Islet of Langerhans (tissue), 1 donor: Measurements from ENCODE around the gene FHOD3.
"Not testable (repeated sequence)": the region's sequence is repeated elsewhere in the genome, so short reads cannot be mapped to it uniquely, and the experiment has no call there.

ENCODE experiments used
- FAIRE-seq: peaks from one replicate; lab custom pipeline; 2011; peaks lifted over from hg19 to GRCh38; lab: Jason Lieb, UNC

Gene FHOD3

DNA sequence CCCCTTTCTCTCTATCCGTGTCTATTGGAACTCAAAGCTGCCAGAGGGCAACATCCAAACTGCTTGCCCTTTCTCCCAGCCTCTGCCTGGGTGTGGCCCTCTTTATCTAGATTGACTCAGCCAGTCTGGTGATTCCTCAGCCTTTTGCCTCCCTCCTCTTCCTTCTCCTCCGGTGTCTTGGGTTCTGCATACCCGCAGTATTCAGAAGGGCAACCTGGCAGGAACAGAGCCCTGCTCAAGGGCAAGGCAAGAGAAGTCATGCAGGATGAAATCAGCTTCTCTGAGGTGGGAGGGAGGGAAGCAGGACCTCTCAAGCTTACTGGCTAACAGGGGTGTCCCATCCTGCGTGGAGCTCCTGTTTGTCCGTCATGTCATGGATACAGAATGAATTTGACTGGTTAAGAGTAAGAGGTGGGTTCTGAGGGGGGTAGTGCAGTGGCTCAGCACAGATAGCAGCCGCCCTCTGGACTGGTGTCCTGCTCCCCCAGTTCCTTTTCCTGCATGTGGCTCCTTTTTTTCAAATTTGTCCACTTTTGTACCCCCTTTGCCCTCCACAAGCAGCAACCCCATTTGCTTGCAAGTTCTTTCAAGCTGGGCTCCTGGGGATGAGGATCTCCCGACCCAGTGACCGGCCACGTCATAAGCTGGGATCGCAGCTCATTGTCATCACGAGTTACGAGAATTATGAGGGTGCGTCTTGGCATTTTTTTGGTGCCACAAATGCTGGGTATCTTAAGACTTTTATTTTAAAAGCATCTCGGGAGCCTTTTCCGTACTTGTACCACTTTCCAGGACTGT lies 154.1 kb downstream of the FHOD3 start:
- no peak for FAIRE-seq

DNA sequence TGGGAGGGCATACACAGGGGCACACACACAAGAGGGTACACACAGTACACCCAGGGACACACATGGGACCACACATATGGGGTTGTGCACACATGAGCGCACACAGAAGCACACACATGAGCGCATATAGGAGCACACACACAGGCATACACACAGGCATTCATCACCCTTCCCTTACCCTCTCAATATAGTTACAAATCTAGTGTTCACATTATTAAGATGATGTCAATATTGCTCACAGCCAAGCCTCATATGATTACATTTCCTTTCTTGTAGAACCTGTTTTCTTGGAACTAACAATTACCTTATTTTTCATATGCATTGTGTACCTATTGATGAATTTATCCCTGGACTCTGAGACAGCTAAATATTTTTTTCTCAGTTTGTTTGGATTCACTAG lies 156.7 kb downstream of the FHOD3 start:
- FAIRE-seq: no peak

DNA sequence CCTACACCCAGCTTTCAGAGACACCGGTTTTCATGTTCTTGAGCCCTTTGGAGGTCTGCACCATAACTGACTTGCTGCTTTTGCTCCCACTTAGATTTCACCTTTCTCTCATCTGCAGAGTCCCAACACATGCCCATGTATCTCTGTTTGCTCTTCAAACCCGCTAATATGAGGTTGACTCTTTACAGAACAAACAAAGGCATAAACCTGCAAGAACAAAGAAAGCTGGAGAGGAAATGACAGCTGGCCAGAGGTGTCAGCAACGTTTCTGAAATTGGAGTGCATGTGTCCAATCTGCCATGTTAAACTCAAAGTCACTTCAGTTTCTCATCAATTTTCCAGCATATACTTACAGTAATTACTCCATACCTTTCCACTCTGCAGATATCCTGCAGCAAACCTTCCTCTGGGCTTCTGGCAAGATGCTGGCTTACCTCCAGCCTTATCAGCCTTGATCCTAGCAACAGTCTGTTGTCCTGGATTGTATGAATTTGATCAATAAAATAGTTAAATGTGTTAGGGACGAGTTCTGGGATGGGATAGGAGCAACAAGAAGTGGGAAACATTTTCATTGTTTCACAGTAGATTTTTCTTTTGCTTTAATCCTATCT lies 157.4 kb downstream of the FHOD3 start:
- FAIRE-seq: no peak

DNA sequence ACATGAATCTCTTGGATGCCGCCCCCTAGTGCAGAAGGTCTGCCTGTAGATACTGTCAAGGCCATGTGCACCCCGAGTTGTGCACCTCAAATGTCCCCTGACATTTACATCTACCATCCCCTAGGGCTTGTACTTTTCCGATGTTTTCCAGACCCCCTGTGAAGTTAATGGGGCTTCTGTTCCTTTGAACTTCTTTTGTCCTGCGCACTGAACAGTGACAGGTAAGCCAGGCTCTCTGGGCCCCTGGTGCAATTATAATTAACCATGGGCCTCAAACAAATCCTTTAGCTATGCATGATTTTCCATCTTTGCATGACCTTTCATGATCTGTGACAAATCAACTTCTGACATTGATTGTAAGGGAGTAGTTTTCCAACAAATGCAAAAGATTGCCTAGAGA lies 158.4 kb downstream of the FHOD3 start:
- FAIRE-seq: no peak

DNA sequence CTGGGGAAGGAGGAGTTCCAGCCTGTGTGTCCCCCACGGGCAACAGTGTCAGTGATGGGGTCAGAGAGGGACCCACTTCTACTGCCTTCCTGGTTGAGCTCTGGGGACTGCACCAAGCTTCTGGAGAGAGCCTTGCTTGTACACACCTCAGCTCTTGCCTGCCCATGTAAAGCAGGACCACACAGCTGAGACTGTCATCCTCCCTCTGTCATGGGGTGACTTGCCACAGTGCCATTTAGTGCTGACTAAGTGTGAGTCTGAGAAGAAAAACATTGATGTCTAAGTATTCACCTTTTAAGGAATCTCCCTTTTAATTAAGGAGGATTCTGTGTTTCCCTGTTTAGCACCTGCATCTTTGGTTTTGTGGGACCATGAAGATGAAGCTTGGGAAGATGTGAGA lies 159.1 kb downstream of the FHOD3 start:
- FAIRE-seq: no peak

DNA sequence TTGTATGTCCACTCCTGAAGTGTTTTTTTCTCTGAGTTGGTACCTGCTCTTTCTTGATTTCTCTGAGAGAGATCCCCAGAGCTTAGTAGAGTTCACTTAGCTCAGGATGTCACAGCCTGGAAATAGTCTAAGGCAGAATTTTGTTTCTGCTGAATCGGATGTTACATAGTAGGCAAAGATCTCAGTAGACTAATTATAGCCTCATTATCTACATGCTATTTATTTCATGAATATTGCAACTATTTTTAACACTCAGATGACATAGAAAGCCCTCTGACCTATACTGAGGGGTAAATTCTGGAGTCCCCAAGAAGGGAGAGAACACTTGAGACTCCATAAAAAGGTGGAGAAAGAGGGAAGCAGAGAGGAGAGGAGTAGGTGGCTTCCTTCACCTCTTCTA lies 160.2 kb downstream of the FHOD3 start:
- FAIRE-seq: no peak

DNA sequence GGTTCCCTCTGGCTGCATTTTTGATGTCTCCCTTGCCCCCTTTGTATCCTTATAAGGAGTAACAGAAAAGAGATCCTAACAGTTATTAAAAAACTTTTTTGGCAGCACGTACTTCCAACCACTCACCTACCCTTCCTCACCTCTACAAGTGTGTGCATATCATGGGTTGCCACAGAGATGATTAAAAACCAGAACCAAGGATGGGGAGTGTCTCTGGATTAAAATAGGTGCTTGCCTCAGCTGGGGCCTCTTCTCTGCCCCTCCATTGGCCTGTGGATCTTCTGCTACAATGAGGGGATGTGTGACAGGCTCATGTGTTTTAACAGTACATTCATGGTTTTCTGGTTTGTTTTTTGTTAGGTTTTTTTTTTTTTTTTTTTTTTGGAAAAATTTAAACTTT lies 160.8 kb downstream of the FHOD3 start:
- no peak for FAIRE-seq

DNA sequence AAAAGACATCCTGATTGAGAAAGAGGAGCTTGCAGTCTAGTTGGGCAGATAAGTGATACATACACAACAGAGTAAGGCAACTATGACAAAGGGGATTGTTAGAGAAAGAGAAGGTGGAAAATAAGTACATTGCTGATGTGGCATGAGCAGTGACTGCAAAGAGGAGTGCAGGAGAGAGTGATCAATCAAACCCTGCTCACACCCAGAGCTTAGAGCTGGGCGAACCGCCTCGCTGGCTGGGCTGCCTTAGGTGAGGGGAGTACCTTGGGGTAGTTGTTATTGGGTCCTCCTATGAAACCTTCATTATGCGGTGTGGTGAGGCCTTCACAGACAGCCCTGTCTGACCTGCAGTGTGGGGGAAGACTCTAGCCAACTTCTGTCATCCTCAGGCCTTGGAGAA lies 161.7 kb downstream of the FHOD3 start:
- no peak for FAIRE-seq

DNA sequence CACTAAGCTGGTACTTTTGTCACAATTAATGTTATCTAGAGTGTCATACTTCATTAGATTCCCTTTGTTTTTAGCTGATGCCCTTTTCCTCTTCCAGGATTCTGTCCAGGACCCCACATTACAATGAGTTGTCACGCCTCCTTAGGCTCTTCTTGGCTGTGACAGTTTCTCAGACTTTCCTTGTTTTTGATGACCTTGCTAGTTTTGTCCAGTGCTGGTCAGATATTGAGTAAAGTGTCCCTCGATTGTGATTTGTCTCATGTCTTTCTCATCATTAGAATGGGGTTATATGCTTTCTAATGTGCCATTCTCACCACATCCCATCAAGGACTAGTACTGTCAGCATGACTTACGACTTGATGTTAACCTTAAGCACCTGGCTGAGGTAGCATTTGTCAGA lies 162.3 kb downstream of the FHOD3 start:
- FAIRE-seq: no peak

DNA sequence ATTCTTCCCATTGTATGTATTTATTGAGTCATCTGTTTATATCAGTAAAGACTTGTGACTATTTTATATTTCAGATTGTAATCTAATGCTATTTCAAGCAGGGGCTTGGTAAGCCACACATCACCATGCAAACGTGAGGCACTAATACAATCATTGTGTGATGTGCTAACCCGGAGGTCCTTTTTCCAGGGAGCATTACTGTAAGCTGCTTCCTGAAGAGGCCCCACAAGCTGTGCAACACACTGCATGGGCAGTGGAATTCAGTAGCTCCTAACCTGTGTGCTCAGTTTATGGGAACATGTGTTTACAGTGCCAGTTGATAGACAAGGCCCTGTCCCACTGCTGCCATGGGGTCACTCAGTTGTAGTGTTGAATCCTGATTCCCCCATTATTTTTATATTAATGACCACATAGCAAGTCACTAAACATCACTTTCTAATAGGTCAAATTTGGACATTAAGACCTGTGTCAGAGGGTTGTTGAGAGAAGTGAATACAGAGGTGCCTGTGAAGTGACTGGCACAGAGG lies 162.9 kb downstream of the FHOD3 start:
- FAIRE-seq: no peak

DNA sequence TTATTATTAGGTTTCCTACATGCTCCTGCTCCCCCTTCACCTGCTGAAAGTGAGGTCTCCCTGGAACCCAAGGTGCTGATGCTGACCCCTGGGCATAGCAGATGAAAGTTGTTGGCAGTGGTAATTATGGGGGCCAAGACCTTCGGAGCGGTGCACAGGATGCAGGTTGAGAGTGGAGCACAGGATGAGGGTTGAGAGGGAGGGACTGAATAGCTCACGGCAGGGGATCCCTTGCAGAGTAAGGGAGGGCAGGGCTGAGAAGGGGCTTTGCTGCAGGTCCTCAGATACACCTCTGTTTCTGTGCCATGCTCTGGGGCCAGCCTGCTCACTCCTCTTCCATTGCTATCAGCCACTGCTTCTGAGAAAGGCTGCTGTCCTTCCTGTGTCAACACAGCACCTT lies 163.3 kb downstream of the FHOD3 start:
- no peak for FAIRE-seq

DNA sequence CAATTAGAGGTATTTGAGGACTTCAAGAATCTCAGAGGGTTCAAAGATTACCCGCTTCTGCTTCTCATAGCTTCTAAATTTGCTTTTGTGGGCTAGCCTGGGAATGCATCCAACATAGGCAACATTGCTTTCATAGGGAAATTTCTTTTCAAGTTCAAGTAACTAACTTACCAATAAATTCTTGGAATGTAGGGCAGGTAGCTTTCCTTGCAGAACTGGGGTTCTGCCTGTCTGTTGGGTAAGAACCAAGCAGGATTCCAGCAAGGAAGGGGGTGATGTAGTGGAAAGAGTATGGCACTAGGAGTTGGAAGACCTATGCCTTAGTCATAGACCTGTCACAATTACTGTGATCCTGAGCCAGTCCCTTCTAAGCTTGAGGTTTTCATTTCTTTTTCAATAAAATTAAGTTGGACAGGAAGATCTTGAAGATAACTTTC lies 164.1 kb downstream of the FHOD3 start:
- no peak for FAIRE-seq

DNA sequence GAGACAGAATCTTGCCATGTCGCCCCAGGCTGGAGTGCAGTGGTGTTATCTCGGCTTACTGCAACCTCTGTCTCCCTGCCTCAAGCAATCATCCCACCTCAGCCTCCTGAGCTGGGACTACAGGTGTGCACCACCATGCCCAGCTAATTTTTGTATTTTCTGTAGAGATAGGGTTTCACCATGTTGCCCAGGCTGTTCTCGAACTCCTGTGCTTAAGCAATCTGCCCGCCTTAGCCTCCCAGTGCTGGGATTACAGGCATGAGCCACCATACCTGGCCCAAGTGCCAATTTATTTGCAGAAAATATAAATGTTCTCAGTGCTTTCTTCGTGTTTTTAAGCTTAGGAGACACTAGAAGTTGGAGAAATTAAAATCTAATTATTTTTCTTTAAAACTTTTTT lies 166.0 kb downstream of the FHOD3 start:
- FAIRE-seq: not testable (repeated sequence)

DNA sequence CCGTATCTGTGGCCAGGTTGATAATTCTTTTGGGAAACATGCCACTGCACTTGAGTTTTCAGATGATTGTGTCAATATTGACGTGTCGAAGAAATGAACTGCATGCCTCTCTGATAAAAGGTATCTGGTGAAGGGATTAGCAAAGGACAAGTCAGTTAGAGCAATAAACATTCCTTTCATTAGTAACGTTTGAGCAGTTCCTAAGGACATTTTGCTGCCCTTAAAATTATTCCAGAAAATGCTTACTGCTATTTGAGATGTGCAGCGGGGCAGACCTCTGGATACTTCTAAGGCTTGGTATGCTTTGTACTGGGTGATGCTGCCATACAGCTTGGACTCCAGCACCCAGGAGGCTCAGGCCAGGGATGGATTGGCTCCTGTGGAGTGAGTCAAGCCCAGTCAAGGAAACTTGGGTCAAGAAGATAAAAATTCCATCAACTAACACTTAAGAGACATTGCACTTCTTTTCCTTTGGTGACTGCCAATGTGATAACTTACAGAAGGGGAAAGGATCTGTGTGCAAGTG lies 166.7 kb downstream of the FHOD3 start:
- no peak for FAIRE-seq

DNA sequence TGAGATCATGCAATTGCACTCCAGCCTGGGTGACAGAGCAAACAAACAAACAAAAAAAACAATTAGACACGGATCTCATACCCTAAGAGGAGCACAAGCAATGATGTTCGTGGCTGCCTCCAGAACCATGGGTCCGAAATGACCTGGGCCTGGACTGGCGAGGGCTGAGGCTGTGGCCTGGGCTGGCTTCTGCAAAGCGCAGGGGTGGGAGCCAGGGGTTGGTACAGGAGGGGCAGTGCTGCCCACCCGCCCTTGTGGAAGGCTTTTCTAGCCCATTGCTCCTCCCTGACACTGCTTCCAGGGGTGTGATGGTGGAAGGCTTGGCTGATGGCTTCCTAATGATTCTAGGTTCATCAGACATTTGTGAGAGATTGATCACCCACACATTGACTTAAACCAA lies 167.8 kb downstream of the FHOD3 start:
- FAIRE-seq: no peak

DNA sequence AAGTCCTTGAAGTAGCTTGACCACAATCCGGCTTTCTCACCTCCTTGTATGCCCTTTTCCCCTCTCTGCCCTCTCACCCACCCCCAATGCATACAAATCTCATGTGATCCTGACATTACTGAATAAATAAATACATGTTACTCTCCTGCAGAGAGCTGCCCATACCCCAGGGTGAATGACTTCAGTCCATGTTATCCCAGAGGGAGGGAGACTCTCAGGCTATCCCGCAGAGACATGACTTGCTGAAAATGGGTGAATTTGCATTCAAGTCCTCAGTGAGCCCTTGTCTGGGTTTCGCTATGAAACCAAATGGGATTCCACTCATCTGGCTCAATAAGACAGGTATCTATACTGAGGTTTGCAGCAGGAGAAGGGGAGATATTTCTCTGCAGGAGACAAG lies 168.5 kb downstream of the FHOD3 start:
- FAIRE-seq: no peak

DNA sequence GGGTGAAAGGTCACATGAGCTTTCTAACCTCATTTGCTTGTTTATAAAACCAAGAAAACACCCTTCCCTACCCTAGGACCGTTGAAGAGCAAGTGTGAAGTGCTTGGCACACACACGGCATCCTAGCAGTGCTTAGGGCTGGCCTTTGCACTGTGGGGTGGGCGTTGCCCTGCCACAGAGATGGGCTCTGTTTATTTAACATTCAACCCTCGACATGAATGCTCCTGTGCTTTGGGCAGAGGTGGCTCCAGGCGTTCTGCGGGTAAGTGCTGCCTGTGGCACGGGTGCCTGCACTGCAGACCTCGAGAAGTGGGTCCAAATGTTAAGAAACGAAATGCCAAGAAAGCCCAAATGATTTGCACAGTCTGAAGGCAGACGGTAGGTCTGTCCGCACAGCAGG lies 170.1 kb downstream of the FHOD3 start:
- FAIRE-seq: no peak

DNA sequence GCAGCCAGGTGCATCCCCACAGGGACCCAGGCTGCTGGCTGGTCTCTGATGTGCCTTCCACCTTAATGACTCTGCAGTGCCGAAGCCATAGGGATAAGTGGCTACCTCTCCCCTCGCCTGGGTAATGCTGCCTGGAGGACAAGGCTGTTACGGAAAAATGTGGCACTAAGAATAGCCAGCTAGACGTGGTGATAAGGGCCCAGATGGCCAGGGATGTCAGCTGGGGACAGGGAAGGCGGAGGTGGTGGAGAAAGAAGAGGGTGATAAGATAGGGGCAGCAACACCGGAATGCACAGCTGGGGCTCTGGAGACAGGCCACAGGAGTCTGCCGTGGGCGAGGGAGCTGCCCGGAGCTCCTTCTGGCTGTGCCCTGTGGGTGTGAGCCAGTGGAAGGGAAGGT lies 170.6 kb downstream of the FHOD3 start:
- no peak for FAIRE-seq

DNA sequence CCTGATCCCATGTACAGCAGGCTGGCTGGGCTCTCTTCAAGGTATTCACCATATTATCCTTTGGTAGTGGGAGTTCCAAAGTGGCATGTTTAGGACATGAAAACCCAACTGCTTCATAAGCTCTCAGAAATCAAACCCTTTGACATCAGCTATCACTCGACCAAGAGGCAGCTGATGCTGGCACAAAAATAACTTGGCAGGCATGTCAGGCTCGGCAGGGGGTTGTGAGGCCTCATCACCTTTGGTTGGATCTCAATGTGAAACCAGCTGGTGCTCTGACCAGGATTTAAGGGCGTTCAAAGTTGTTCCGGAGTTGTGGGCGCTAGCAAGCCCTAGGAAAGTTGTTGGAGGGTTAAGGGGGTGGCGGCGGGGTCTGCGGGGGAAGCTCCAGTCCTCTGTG lies 171.9 kb downstream of the FHOD3 start:
- no peak for FAIRE-seq

DNA sequence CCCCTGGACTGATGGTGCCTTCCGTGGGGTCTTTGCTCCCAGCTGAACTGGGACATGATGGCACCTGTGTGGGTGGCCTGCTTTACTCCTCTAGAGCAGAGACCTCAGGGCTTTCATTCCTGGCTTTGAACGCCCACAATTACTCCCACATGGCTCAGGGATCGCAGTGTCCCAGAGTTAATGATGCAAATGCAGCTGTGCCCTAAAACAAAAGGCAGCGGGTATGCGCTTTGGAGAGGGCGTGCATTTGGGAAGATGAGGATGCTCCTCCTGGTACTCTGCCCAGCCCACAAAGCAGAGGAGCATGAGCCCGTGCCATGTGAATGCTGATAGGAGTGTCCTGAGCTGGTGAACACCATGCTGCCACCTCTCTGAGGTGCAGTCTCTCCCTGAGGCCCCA lies 173.4 kb downstream of the FHOD3 start:
- FAIRE-seq: no peak

DNA sequence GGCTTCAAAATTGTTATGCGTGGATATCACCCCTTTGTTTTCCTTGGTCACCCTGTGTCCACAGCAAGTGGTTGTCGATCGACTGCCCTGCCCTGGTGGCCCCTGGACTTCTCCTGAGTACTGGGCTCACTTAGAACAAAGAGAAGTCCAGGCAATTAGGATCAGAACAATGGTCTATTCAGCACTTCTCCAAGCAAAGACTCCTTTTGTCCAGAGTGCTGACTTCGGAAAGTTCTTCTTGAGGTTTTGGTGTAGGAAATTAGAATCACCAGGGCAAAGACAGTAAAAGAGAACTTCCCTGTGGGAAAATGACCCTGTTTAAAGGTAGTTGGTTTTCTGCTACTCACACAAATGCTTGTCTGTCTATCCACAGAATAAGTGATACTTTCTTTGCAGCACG lies 173.9 kb downstream of the FHOD3 start:
- FAIRE-seq: no peak

DNA sequence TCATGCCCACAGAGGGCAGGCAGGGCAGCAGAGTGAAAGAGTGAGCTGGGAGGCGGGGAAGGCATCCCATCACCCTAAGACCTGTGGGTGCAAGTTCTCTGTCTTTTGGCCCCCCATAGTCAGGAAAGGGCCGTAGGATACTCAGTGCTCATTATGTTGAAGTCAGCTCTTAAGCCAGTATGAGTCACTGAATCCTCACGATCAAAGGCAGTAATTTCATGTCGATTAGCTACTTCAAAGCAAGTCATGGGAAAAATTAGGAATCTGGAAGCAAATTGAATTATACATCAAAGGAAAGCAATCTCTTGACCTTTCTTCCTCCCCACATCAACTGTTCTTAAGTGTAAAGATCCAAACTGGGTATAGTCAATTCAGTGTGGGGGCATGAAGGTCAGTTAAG lies 178.9 kb downstream of the FHOD3 start:
- no peak for FAIRE-seq

DNA sequence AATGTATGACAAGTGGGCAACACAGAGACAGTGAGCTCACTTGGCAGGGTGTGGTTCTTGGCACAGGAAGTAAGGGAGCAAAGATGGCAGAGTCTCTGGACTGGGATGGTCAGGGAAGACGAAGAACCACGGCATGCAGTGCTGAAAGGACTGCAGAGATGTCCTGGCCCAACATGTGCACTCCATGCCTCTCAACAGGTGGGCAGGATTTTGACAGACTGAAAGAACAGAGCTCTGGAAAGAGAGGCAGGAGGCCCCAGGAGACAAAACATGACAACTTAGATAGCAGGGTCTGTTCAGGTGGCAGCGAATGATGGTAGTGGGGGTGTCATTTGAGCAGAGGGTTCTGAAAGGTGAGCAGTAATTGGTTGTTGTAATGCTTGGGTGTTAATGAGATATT lies 180.3 kb downstream of the FHOD3 start:
- FAIRE-seq: no peak

DNA sequence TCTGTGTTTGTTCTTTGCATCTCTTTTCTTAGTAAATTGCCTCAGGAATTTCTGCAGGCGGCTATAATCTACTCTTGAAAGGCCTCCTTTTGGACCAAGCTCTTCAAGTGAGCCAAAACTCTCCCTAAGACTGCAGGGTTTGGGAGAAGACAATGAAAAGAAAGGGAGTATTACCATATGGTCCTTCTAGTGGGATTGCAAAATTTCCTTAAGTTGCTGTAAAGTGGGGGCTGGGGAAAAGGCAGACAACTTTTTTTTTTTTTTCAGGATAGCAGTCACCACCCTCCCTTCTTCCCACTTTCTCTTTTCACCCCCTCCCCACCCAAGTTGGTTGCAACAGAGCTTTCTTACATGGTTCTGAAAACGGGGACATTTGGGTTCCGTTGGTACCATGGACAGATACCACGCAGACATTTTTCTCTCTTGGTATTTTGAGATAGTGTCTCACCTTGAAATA lies 183.7 kb downstream of the FHOD3 start:
- no peak for FAIRE-seq
